RKO (cell line): Measurements from ENCODE around the gene FAM184A.

Source experiments
- DNase-seq: peaks from one replicate; pipeline ENCODE4 v3.0.0-alpha.2; 2016; ENCODE audit warnings: low spot score

Gene FAM184A

GRCh38 chr6:118959903-118960302 is 118.6 kb downstream of the FAM184A start:
- no peak for DNase-seq

DNA sequence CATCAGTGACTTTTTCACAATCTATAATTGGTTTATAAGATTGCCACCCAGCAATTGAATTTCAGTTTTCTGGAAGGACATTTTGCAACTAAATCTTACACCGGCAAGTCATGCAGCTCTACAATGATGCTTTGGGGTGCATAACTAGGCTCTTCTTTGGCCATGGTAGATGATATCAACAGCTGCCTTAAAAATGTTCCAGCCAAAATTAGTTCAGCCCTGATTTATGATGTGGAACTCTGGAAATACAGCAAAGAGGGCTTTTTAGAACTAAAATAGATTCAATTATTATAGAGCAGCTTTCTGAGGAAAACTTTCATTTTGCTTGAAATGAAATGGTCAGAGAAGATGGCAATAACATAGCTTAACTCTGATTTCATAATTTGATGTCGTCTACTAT is 125.1 kb downstream of the FAM184A start:
- no peak for DNase-seq

GRCh38 chr6:118952683-118953082 is 125.8 kb downstream of the FAM184A start:
- DNase-seq, result no peak

DNA sequence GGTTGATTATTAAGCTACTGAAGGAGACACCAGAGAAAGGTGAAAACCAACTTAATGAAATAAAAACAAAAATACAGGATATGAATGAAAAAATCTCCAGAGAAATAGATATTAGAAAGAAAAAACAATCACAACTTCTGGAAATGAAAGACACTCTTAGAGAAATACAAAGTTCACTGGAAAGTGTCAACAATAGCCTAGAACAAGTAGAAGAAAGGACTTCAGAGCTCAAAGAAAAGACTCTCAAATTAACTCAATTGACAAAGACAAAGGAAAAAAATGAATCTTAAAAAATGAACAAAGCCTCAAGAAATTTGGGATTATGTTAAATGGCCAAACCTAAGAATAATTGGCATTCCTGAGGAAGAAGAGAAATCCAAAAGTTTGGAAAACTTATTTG is 133.2 kb downstream of the FAM184A start:
- no peak for DNase-seq

DNA sequence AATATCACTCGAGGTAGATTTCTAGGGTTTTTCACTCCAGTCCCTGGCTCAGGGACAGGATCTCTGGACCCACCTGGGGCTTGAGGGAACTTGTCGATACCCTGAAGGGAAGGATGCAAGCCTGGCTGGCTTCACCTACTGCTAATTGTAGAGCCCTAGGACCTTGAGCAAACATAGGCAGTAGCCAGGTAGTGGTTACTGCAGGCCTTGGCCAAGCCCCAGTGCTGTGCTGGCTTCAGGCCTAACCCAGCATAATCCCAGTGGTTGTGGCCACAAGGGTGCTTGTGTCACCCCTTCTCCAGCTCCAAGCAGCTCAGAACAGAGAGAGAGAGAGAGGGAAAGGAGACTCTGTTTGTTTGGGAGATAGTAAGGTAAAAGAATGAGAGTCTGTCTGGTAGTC is 137.7 kb downstream of the FAM184A start:
- no peak for DNase-seq

GRCh38 chr6:118939683-118940082 is 138.8 kb downstream of the FAM184A start:
- no peak for DNase-seq

DNA sequence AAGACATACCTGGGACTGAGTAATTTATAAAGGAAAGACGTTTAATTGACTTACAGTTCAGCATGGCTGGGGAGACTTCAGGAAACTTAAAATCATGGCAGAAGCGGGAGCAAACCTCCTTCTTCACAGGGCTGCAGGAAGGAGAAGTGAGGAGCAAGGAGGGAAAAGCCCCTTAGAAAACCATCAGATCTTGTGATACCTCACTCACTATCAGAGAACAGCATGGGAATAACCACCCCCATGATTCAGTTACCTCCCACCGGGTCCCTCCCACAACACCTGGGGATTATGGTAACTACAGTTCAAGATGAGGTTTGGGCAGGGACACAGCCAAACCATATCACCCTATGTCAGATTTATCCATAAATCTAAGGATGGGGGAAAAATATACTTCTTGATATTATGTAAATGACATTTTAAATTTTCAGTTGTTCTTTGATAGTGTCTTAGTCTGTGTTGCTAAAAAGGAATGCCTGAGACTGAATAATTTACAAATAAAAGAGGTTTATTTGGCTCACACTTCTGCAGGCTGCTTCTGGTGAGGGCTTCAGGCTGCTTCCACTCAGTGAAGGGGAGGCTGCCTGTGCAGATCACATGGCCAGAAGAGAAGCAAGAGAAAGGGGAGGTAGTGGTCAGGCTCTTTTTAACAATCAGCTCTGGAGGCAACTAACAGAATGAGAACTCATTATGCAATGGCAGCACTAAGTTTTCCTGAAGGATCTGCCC is 142.3 kb downstream of the FAM184A start:
- DNase-seq, result no peak

DNA sequence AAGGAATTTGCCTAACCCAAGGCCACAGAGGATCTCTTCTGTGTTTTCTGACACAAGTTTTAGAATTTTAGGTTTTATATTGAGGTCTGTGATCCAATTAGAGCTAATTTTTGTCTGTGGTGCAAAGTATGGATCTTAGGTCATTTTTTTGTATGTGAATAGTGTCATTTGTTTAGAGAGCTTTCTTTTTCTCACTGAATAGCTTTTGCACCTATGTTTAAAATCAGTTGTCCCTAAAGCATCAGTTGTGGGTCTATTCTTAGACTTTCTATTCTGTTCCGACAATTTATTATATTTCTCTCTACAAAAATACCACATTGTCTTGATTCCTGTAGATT is 143.2 kb downstream of the FAM184A start:
- no peak for DNase-seq

DNA sequence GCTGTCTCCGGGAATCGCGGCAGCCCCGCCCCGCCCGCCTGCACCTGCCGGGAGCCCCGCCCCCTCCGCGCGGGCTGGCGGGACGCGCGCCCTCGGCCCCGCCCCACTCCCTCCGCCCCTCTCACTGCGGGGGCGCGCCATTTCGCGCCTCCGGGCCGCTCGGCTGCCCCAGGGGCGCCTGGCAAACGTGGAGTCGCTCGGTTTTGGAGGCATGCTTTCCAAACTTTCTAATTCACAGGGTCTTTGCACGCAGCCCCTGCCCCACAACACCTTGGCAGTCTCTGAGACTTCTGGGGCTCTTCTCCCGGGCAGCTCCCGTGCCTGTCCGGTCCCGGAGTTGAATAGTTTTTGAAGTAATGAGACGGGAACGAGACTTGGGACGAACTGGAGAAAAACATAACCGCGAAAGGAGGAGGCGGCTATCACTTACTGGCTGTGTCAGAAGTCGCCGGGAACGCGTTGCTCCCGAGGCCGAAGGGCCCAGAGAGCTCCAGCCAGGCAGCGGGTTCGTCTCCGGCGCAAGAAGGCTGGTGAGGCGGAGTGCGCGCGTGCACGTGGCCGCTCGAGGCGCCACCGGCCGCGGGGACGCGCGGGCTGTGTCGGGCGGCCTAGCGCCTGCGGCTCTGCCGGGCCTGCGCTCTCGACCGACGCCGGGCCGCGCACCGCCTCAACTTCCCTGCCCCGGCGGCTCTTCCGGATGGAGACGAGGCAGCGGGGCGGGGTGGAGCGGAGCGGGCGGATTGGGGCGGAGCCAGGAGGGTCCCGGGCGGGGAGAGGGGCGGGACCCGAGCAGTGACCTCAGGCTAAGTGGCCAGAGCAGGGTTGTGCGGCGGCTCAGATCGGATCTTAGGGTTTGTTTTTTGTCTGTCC is 143.8 kb downstream of the FAM184A start, which contains the start of gene MCM9:
Gene MCM9, minus strand, starts transcription at position 699 of the 870 bp plus-strand sequence. CDS start 3,436 bp downstream, outside the sequence.
- peak; percentile 93 for DNase-seq

GRCh38 chr6:118933855-118934460 is 144.5 kb downstream of the FAM184A start:
- no peak for DNase-seq

DNA sequence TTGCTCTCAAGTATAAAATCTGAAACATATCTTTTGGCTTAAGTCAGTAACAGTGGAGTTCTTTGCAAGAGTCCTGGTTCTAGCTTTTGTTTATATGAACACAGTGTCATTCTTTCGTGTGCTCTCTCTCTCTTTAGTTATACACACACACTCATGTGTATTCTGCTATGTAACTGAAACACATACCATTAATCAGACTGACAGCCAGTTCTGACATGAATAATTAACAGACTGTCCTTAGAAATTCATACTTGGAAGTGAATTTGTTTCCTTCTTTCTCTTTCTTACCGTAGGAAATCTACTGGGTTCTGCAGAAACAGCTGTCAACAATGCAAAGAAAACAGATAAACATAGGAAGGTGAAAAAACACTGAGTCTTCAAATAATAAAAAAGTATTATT is 146.0 kb downstream of the FAM184A start:
- DNase-seq, result no peak

DNA sequence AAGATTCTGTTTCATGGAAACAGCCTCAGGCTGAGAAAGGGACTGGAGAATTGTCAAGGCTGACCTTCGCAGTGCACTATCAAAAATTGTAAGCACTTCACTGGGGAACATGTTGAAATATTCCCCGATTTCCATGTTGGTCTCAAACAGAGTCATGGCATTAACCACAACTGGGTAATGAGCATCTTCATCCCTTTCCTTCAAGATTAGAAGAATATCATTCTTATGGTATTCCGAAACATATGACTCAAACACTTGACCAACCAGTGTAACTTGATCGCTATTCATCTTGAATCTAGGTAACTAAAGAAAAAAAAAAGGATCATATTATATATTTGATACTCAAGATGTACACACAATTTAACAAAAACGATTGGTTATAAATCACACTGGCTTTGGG is 147.0 kb downstream of the FAM184A start:
- DNase-seq, result no peak

DNA sequence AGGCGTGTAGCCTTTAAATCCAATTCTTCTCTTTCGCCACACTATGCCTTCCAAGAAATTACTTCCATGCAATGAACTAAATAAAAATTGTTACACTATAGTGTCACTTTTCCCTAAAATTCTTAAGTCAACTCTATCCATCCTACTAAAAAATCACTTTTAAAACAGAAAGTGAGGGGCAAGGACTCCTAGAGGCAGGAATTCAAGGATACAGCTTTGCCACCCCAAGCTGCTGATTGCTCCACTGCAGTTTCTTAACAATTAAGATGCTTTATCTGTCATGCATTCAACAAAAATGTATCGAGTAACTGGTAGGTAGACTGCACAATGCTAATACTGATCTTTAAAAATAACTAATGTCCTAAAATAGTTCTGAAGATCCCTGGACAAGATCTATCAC is 147.8 kb downstream of the FAM184A start:
- no peak for DNase-seq

DNA sequence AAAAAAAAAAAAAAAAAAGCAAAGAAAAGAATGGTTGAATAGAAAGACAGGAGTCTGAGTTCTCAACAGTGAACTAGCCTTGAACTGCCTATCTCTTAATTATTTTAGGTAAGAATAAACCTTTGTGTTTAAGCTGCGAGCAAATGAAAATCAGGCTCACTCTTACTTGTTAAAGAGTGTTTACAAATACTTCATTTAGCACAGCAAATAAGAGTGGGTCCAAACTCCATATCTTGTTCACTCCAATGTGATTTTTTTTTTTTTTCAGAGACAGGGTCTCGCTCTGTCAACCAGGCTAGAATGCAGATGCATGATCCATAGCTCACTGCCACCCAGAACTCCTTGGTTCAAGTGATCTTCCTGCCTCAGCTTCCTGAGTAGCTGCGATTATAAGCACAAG is 155.4 kb downstream of the FAM184A start:
- no peak for DNase-seq

DNA sequence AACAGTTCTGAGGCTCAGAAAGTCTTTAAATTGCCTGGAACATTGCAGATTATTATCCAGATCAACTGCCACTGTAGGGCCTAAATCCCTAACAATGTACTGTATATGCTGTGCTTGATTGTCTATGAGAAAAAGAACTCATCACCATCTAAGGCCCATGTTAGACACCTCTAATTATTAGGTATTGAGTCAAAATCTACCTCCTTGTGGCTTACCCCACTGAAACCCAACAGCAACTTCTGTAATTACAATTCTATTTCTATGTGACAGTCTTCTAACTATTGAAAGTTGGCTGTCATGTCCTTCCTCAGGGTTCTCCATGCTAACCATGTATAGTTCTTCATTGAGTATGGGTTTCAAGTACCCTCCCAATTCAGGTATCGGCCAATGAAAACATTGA is 157.4 kb downstream of the FAM184A start:
- DNase-seq, result no peak

GRCh38 chr6:118918329-118918725 is 160.1 kb downstream of the FAM184A start:
- no peak for DNase-seq

GRCh38 chr6:118917546-118918328 is 160.7 kb downstream of the FAM184A start:
- DNase-seq, result no peak

DNA sequence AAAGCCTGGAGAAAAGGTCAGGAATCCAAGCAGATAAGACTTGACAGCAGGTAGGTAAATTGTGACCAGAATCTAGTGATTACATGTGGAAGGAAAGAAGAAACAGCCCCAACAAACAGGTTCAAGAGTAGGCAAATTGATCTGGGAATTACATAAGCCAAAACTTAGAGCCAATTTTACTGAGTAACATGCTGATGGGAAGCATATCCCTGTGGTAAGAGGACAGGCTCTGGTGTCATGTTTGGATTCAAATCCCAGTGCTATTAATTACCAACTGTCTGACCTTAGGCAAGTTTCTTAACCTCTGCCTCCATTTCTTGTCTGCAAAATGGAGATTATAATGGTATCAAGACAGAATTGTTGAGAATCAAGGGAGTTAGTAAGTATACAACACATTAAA is 163.9 kb downstream of the FAM184A start:
- no peak for DNase-seq

DNA sequence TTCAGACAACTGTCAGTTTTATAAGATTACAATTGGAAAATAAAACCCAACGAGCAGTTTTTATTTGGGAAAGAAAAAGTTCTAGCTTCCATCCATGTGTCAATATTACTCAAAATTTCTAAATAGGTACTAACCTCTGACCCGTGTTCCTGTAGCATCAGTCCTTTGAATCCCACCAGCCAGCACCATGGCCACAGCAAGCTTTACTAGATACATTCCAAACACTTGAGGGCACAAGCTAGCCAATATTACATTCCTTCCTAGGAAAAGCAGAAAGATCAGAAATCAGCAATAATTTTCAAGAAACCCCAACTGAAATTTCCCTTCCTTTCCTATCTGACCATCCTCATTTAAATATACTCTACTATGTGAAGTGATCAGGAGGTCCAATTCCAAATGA is 165.3 kb downstream of the FAM184A start:
- no peak for DNase-seq

DNA sequence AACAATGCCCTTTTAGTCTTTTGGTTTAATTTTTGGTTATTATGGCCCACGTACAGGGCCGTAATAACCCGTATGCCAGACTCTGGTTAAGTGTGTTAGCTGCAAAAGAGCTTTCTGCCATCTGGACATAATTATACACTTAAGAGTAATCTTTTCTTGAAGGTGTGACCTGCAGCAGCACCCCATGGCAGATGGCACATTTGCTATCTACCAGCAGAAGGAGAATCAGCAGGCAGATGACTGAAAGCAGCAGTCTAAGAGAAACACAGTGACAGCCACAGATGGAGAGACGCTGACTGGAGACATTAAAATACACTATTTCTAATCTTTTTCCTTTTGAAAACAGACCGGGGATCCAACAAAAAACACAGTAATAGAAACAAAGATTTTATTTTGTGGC is 165.8 kb downstream of the FAM184A start:
- no peak for DNase-seq
